NCI-H1105 treated with DMSO at 0.1 percent for 48 hours (cell line): ENCODE measurements around the gene ANTKMT.
"Not testable (repeated sequence)": the region's sequence is repeated elsewhere in the genome, so short reads cannot be mapped to it uniquely, and the experiment has no call there.

Source experiments
- DNase-seq: peaks from one replicate; lab custom pipeline; 2025; lab: John Stamatoyannopoulos, UW

The ANTKMT gene

DNA sequence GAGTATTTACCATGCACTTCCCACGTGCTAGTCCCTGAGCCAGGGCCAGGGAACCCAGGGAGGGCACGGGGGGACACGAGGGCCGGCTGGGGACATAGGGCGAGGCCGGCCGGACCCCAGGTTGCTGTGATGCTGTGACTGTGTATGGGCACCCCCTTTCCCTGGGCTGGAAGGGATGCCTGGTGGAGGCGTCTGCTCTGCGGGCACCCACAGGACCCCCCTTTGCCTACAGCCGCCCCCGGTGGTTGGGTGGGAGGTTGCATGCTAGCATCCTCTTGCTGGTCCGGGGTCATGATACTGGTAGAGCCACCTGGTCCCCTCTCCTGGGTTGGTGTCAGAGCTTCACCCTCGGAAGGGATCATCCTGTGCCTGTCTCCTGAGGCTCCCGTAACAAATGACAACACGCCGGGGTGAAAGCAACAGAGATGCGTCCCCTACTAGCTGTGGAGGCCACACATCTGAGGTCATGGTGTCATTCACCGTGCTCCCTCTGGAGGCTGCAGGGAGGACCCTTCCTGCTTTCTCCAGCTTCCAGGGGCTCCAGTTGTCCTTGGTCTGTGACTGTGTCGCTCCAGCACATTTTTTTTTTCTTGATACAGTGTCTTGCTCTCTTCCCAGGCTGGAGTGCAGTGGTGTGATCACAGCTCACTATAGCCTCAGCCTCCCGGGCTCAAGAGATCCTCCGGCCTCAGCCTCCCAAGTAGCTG is 23.0 kb downstream of the ANTKMT start:
- no peak for DNase-seq

DNA sequence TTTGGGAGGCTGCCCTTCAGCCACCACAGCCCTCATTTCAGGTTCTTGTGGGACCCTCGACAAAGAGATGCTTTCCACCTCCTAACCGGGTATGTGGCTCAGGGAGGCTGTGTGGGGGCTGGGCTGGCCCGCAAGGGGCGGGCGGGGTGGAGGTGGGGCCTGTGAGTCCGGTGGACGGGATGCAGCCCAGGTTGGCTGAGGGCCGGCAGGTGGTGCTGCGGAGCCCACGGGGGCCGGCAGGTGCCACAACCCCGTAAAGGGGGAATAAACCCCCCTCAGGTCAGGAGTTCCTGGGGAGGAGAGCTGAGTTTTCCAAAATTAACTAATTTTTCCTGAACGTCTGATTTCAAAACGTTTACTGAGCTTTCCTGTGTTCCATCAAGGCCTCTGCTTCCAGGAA is 24.8 kb downstream of the ANTKMT start:
- no peak for DNase-seq

DNA sequence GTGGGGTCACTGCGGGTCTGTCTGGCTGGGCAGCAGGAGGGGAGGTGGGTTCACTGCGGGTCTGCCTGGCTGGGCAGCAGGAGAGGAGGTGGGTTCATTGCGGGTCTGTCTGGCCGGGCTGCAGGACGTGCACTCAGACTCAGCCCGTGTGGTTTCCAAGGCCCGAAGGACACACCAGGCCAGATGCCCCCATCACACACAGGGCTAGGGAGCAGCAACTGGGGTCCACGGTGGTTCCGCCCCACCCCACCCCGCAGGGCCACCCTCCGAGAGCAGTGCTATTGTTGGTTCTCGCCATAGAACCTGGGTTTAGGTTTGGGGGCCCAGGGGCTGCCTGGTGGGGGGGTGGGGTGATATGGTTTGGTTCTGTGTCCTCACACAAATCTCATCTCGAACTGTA is 25.7 kb downstream of the ANTKMT start:
- no peak for DNase-seq

DNA sequence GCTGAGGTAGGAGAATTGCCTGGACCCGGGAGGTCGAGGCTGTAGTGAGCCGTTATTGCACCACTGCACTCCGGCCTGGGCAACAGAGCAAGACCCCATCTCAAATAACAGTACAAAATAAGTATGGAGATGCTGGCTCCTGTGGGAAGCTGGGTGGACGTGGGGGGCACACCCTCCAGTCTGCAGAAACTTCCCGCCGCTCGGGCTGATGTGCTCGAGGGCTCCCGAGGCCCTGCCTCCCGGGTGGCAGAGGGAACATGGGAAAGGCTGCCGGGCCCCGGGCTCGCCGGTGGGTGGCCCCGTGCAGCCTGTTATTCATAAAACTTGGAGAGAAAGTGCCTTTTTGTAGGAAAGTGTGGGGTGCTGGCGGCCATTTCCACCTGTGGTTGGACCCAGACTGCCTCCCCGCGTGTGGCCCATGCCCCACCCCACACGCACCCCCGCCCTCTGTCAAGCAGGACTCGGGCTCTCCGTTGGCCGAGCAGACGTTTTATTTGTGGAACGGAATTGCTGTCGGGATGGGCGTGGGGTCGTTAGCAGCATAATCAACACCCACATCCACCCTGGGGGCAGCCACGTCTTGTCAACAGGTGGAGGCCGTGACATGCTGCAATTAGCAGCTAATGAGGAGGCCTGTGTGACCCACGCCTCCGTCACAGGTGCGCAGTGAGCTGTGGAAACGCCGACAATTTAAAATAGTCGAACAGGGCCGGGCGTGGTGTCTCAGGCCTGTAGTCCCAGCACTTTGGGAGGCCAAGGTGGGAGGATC is 27.2 kb downstream of the ANTKMT start:
- no peak for DNase-seq

DNA sequence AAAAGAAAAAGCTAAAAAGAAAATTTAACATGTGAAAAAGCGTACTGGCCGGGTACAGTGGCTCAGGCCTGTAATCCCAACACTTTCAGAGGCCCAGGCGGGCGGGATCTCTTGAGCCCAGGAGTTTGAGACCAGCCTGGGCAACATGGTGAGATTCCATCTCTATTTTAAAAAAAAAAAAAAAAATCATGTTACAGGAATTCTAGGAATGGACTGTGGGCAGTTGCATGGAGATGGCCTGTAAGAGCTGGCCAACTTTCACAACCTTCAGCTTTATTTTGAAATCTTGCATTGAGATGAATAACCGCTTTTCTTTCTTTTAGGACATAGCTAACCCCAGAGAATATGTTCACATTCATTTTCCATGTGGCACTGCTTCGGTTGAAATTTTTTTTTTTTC is 28.1 kb downstream of the ANTKMT start:
- DNase-seq: no peak

DNA sequence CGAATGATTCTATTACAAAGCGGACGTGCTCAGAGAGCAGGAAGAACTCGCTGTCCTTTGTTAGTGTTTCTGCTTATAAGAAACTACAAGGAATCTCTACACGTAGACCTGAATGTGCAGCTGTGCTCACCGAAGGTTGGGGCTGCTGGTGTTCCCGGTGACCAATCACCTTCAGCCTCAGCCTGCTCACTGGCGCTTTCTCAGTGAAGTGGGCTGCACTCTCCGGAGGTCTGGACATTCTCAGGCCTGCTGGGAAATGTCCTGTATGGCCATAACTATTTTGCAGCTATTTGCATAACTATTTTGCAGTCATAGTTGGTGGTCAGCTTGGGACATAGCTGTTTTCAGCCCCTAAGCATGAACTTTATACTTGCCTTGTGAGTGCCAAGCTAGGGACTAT is 29.5 kb downstream of the ANTKMT start:
- no peak for DNase-seq

DNA sequence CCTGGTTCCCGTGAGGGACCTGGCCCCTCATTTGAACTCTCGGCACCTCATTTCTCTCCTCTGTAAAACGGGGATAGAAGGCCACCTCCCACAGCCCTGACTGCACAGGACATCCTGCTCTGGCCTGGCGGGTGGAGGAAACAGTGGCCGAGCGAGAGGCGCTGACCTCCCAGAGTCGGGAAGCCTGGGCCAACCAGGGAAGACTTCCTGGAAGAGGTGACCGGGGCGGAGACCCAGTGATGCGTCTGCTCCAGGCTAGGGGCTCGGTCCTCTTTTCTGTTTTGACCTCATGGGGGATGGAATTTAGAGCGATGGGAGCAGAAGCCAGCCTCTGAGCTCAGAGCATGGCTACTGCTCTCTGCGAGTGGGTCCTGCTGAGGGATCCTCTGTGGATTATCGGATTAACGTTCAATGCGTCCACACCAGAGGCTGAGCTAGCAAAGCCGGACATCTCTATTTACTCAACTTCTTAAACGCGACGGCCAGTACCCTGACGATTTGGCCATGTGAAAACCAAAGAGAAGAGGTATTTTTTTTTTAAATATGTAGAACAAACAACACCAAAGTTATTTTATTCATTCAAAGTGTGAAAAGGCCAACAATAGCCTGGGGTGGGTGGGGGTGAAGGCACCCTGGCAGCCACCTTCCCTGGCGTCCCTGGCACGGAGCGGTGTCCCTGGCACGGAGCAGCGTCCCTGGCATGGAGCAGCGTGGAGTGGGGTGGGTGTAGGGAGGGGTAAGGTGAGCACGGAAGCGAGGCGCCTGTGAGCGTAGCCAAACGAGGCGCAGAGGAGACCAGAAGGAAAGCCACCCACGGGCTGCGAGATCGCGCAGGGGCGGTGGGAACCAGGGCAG is 30.4 kb downstream of the ANTKMT start:
- no peak for DNase-seq

DNA sequence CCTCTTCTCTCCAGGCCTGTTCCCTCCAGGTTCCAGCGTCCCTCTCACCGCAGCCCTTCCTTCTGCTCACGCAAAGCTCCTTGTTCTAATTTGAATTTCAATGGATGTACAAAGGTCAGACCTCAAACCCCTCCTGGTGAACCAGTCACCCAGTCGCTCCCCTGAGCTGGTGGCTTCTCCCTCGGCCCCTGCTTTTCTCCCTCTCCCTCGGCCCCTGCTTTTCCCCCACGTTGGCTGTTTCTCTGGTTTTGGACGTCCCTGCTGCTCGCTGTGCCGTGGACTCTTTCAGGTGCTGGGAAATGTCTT is 31.0 kb downstream of the ANTKMT start:
- DNase-seq: no peak

DNA sequence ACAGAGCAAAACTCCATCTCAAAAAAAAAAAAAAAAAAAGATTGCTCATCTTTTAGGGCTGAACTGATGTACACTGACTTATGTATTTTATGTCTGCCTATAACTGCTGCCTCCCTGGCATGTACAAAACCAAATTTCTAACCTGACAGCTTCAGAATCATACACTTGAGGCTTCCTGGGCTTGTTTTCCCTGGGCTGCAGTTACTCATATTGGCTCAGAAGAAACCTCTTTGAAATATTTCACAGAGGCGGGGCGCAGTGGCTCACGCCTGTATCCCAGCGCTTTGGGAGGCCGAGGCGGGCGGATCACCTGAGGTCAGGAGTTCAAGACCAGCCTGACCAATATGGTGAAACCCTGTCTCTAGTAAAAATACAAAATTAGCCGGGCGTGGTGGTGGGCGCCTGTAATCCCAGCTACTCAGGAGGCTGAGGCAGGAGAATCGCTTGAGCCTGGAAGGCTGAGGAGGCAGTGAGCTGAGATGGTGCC is 33.2 kb downstream of the ANTKMT start:
- DNase-seq: not testable (repeated sequence)

DNA sequence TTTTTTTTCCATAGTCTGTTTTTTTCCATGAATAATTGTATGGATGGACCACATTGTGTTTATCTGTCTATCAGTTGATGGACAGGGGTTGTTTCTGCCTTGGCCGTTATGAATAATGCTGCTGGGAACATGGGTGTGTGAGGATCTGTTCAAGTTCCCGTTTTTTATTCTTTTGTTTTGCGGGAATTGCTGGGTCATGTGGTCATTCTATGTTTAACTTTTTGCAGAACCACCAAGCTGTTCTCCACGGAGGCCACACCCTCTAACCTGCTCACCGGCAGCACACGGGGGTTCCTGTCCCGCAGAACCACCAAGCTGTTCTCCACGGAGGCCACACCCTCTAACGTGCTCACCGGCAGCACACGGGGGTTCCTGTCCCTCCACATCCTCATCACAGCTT is 33.7 kb downstream of the ANTKMT start:
- DNase-seq: no peak

DNA sequence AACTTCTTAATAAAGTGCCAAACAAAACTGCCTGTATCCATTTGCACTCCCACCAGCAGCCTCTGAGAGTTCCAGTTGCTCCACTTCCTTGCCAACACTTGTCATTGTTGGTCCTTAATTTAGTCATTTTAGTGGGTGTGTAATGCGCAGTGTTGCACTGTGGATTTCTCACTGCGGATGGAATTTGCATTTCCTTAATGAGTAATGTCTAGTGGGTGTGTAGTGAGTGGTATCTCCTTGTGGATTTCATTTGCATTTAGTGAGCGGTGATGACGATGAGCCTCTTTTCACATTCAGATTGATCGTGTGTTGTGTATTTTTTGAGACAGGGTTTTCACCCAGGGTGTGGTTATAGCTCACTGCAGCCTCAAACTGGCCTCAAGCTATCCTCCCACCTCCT is 35.5 kb downstream of the ANTKMT start:
- no peak for DNase-seq

DNA sequence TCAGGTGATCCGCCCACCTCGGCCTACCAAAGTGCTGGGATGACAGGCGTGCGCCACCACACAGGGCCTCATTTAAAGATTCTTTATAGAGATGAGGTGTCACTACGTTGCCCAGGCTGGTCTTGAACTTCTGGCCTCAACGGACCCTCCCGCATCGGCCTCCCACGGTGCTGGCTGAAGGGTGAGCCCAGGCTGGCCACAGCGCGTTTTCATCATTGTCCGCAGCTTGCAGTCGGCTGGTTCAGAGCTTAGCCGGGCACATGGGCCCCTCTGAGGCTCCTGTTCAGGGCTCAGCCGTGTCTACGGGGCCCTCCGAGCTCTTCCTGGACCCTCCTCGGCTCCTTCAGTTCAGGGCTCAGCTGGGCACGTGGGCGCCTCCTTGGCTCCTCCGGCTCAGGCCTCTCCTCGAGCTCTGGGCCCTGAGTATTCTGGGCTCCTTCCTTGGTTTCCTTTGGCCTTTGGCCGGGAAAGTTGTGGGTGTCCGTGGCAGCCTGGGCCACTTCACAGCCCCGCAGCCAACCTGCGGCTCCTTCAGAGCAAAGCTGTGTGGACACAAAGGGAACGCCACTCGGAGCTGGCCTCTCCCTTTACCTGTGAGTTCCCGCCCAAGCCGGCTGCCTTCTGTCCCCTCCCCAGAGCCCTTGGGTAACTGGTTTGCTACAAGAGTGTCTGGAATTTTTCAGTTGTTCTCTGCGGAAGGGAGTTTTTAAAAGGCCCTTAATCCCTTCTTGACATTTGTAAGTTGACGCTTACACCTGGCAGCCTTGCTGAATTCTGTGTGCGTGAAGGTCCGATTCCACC is 38.4 kb downstream of the ANTKMT start:
- no peak for DNase-seq

DNA sequence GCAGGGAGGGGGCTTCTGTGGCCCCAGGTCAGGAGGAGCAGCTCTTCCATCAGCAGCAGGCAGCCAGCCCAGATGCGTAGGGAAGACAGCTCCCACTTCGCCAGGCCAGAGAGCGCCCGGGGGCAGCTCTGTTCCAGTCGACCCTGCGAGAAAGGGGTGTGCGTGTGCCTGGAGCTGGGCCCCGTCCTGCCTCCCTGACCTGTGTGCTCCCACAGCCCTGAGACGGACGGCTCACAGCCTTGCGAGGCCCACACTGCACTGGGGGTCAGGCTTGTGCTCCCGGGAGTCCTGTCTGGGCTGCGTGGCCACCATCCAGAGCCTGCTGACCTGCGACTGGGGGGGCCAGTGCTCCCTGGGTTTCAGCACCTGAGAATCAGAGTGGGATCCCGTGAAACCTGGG is 39.1 kb downstream of the ANTKMT start:
- no peak for DNase-seq

DNA sequence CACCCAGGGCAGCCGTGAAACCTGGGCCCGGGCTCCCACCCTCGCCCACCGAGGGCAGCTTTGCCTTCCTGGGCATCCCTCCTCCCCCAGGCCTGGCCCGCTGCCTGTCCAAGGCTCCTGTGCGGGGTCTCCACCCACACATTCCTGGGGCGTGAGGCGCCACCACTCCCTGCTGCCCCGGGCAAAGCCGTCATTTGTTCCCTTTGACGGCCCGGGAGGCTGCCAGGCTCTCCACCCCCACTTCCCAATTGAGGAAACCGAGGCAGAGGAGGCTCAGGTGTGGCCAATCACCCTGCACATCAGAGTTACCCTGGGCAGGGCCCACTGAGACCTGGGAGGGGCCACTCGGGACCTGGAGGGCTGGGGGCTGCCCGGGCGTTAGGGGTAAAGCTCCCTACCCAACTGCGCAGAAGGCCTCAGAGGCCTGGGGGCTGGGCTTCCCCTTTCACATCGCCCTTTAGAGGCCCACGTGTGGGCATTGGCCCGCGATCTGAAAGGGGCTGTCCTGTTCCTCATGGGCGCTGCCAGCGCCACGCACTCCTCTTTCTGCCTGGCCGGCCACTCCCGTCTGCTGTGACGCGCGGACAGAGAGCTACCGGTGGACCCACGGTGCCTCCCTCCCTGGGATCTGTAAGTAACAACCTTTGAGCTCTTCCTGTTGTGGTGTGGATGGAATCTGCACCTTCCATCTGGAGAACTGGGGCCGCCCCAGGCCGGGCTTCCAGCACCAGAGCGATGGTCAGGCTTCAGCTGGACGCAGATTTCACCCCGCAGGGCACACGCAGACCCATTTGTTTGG is 39.8 kb downstream of the ANTKMT start, which contains the start of gene MSLN:
Gene MSLN, plus strand, starts transcription at position 190 of the 799 bp plus-strand sequence. CDS start 1,947 bp downstream, outside the sequence.
- no peak for DNase-seq

DNA sequence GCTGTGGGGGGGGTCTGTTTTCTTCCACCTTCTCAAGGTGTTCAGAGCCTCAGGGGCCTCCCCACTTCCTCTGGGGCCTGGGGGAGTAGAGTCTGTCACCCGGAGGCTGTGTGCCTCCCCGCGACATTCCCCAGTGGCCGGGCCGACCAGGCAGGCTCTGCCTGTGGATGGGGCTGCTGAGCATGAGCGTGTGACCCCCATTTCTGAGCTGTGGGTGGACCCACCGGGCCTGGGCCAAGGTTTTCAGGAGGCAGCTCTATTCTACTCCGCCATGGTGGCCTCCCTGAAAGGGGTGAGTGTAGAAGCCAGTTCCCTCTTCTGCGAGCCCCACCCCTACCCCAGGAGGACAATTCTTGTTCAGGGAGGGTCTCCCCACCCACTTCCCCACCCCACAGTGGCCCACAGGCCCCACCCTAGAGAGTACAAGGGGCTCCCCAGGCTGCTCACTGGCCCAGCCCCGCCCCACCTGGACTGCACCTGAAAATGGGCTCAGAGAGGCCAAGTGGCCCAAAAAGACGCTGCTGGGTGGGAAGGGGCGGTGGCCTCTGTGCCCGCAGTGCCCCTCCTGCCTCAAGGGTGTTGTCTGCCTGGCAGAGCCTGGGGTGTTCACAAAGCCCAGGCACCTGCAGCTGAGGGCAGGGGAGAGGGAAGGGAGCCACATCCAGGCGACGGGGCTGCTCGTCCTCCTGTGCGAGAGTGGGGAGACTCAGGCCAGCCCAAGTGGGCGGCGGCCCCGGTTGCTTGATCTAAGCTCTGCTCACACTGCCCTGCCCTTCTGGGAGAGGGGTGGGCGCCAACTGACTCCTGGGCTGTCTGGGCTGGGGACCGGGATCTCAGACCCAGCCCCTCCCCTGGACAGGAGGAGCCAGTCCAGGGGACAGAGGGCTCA is 40.9 kb downstream of the ANTKMT start:
- no peak for DNase-seq

DNA sequence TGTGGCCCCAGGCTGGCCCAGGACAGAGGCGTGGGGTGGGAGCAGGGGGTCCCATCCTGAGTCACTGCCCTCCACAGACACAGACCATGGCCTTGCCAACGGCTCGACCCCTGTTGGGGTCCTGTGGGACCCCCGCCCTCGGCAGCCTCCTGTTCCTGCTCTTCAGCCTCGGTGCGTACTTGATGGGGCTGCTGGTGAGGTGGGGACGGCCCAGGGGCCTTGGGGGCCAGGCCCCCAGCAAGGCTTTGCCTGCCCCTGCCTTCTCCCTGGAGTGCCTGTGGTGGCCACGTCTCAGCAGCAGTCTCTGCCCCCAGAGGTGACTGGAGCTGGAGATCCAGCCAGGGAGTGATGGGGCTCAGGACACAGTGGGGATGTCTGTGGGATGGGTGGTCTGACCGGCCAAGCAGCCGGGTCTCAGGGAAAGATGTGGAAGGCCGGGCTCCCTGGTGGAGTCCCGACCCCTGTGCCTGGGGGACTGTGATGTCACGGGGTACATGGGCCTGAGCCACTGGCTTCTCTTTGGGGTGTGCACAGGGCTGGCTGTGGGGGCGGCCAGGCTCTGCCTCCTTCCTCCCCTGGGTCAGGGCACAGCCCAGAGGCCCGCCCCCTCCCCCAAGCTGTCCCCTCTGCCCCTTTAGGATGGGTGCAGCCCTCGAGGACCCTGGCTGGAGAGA is 41.8 kb downstream of the ANTKMT start:
- no peak for DNase-seq

DNA sequence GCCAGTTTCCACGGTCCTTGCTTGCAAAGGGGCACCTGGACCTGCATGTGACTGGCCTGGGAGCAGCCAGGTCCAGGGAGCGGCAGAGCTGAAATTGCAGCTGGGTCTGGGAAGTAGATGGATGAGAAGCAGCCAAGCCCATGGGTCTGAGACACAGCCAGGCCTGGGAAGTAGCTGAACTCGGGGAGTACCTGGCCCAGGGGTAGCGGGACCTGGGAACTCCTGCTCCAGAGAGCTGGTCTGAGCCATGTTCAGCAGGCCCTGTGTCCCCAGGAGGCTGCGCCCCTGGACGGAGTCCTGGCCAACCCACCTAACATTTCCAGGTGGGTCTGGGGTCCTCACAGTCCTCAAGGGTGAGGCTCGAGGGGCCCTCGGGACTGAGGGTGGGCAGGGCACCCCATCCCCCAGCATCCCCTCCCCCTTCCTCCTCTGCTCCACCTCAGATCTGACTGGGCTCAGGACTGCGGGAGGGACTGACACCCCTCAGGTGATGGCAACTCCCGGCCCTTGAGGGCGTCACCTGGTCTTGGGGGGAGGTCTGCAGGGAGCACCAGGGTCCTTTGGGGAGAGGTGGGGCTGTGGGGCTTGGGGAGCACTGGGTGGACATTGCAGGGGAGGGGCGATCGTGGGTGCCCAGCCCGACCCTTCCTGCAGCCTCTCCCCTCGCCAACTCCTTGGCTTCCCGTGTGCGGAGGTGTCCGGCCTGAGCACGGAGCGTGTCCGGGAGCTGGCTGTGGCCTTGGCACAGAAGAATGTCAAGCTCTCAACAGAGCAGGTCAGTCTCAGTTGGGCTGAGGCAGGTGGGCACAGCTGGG is 42.6 kb downstream of the ANTKMT start:
- DNase-seq: no peak

DNA sequence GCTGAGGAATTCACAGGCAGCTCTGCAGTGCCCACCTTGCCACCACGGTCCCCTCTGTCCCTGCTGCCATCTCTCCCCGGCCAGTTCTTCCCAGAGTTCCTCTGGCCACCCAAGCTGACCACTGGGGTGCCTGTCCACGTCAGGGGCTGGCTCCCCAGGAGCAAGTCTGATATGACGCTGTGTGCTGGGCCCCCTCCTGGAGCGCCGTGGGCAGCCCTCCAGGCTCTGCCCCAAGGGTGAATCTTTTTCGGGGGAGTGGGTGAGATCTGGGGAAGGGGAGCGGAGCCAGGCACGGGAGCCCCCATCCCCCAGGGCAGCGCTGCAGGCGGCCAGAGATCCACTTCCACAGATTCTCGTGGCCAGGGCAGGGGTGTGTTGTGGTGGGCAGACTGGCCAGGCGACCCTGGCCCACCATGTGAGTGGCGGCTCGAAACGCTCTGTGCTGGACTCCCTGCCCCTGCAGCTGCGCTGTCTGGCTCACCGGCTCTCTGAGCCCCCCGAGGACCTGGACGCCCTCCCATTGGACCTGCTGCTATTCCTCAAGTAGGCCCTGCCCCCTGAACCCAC is 43.3 kb downstream of the ANTKMT start:
- DNase-seq: no peak
